ENCODE data around the gene NTHL1. TPM values are rescaled to one million over a fixed set of nuclear protein-coding genes. Genes with fewer than 3 reads are reported as not detected.

Gene NTHL1
- total and polyA plus RNA-seq, 3 donors from 2014 or later: 18.0 to 35.6 (median 24.6) TPM

DNA sequence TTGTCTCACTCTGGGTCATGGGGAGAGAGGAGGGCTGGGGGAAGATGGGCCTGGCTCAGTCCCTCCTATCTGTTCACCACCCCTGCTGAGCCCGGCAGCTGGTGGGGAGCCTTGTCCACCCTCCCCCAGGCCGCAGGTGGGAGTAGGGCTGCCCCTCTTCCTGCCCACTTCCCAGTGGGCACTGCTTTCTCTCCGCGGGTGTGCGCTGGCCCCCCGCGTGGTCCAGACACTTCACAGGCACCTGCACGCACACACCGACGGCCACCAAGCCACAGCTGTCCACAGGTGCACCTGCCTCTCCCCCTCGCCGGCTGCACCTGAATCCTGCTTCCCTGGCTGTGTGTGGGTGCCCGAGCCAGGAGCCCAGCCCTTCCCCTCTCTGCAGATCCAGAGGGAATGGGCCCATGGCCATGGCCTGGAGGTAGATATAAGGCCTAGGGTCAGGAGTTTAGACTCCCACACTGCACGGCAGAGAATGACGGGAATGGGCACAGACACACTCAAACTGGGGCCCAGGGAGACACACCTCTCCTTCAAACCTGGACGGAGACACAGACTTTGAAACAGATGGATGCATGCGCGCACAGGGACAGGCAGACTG, 18.9 kb downstream of the NTHL1 start:
- TF ChIP-seq, protein P1, sequence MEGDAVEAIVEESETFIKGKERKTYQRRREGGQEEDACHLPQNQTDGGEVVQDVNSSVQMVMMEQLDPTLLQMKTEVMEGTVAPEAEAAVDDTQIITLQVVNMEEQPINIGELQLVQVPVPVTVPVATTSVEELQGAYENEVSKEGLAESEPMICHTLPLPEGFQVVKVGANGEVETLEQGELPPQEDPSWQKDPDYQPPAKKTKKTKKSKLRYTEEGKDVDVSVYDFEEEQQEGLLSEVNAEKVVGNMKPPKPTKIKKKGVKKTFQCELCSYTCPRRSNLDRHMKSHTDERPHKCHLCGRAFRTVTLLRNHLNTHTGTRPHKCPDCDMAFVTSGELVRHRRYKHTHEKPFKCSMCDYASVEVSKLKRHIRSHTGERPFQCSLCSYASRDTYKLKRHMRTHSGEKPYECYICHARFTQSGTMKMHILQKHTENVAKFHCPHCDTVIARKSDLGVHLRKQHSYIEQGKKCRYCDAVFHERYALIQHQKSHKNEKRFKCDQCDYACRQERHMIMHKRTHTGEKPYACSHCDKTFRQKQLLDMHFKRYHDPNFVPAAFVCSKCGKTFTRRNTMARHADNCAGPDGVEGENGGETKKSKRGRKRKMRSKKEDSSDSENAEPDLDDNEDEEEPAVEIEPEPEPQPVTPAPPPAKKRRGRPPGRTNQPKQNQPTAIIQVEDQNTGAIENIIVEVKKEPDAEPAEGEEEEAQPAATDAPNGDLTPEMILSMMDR (IDR thresholded peaks at IDR 0.05): no peak
- TF ChIP-seq POLR2A (IDR thresholded peaks at IDR 0.05): no peak
- Histone ChIP-seq H3K36me3 (ENCODE audit: low read depth, missing control alignments) (no peaks in the 10 kb centered on the region), H3K27me3 (no peaks in the 10 kb centered on the region), H3K4me3 (no peak overlapping the region), H3K9me3 (no peaks in the 10 kb centered on the region), H3K4me1 (peaks cover 27% of the 10 kb centered on the region), H3K27ac (peak overlapping the region in 1 of 2 donors; percentile 64)
- DNase-seq: no peak
- WGBS, 2 donors: 77 to 89% methylated on average over 18 of the region's 18 CpGs
- intact Hi-C loops (cut with DNase I; ENCODE audit: low total_unique reads): loop anchor here (5.0 to 10.0 kb wide), 2 partner anchors 56 to 114 kb away; no protein-coding TSS in a partner anchor

DNA sequence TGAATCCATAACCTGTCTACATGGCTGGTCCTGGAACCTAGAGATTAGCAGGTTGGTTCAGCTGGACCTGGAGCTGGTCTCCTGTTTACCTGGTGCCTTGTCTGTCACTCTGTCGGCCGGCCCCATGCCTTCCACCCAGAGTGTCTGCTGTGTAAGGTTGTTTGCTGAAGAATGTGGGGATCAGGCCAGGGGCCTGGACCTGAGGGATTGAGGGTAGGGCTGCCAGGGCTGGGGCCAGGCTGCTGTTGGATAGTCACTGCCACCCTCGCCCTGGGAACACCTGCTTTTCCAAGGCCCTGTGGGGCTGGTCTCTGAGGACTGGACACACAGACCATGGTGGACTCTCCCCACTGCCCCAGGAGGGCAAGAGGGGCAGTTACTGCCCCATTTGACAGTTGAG, 19.5 kb downstream of the NTHL1 start:
- no peaks in the 10 kb centered on the region for H3K27me3 ChIP-seq
- no peaks in the 10 kb centered on the region for H3K36me3 ChIP-seq (ENCODE audit: low read depth, missing control alignments)
- DNase-seq: no peak
- intact Hi-C loops (cut with DNase I; ENCODE audit: low total_unique reads): loop anchor here (5.0 to 10.0 kb wide), 2 partner anchors 57 to 114 kb away; no protein-coding TSS in a partner anchor
- no peak for TF ChIP-seq POLR2A (IDR thresholded peaks at IDR 0.05)
- TF ChIP-seq, protein P1 (IDR thresholded peaks at IDR 0.05): no peak
- 73 to 92% methylated on average over 2 to 3 of the region's 3 CpGs for WGBS, 2 donors
- H3K4me3 ChIP-seq: no peak overlapping the region
- peaks cover 25% of the 10 kb centered on the region for H3K4me1 ChIP-seq
- H3K27ac ChIP-seq: peak overlapping the region in 1 of 2 donors; percentile 64
- H3K9me3 ChIP-seq: no peaks in the 10 kb centered on the region

DNA sequence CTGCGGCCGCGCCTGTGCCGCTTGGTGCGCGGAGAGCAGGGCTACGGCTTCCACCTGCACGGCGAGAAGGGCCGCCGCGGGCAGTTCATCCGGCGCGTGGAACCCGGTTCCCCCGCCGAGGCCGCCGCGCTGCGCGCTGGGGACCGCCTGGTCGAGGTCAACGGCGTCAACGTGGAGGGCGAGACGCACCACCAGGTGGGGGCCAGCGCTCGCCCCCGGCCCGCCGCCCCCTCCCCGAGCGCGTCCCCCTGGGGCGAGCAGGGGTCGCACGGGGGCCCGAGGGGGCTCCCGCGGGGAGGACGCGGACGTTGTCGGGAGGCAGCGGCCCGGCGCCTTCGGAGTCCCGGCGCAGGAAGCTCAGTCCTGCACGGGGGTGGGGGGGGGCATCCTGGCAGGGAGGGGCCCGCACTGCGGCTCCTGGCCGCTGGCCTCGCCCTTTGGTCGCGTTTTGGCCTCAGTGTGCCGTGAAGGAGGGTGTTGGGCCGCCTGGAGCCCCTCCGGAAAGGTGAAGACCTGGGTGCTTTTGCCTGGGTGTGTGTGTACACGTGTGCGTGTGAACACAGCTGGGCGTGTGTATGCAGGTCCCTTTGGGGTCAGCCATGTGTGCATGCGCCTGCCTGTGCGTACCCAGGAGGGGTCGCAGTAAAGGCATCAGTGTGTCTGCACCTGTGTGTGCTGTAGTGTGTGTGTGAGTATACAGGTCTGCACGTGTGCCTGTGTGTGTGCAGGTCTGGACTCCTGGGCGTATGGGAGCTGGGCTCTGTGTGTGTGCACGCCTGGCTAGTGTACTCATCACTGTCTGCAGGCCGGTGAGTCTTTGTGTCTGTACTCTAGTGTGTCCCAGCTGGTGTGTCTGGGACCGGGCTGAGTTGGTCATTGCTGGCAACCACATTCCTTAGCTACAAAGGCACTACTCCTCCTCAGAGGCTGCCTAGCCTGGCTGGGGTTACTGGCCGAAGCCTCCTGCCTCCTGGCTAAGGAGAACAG, 20.3 kb downstream of the NTHL1 start:
- Histone ChIP-seq H3K27me3 (no peaks in the 10 kb centered on the region), H3K4me1 (peaks cover 22% of the 10 kb centered on the region), H3K9me3 (no peaks in the 10 kb centered on the region), H3K36me3 (ENCODE audit: low read depth, missing control alignments) (no peaks in the 10 kb centered on the region), H3K27ac (peak overlapping the region in 1 of 2 donors; percentile 64), H3K4me3 (peak overlapping the region; percentile 62)
- WGBS, 2 donors: 11 to 50% methylated on average over 1 to 40 of the region's 76 CpGs
- intact Hi-C loops (cut with DNase I; ENCODE audit: low total_unique reads): loop anchor here (5.0 to 10.0 kb wide), 2 partner anchors 57 to 115 kb away; no protein-coding TSS in a partner anchor
- TF ChIP-seq, protein P1 (IDR thresholded peaks at IDR 0.05): no peak
- no peak for TF ChIP-seq POLR2A (IDR thresholded peaks at IDR 0.05)
- DNase-seq: peak; percentile 28

DNA sequence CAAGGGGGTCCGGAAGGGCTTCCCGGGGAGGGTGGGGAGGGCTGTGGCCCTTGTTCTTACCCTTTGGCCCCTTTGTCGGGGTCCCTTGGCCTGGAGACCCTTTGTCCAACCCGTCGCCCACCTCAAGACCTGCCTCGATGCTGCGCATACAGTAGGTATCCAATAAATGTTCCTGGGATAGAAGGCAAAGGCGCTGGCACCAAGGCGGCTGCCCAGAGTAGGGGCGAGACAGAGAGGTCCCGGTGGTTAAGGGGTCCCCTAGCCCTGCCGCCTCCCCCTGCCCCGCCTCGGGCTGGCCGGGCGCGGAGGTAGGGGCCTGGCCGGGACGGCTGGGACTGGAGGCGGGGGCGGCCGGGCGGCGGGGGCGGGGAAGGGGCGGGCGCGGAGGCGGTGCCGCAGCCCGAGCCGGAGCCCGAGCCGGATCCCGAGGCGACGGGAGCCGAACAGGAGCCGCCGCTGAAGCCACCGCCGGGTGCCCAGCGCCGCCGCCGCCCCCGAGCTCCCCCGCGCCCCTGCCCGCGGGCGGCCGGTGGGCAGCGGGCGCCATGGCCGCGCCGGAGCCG, 21.1 kb downstream of the NTHL1 start, which contains the start of gene NHERF2:
TSS of gene NHERF2 (plus strand) at position 442 of the 563 bp plus-strand sequence. CDS start at position 546, 104 bp downstream.
- Histone ChIP-seq H3K9me3 (no peaks in the 10 kb centered on the region), H3K36me3 (ENCODE audit: low read depth, missing control alignments) (no peaks in the 10 kb centered on the region), H3K4me3 (peak within 1 kb of the TSS; percentile 62), H3K4me1 (peaks cover 20% of the 10 kb centered on the region), H3K27ac (peak within 1 kb of the TSS; percentile 57 to 64), H3K27me3 (no peaks in the 10 kb centered on the region)
- TF ChIP-seq, protein P1 (IDR thresholded peaks at IDR 0.05): no peak
- no peak for TF ChIP-seq POLR2A (IDR thresholded peaks at IDR 0.05)
- 17 to 60% methylated on average over 1 to 29 of the region's 59 CpGs for WGBS, 2 donors
- peak; percentile 50 for DNase-seq
- intact Hi-C loops (cut with DNase I; ENCODE audit: low total_unique reads): loop anchor here (5.0 to 10.0 kb wide), 2 partner anchors 58 to 116 kb away; no protein-coding TSS in a partner anchor

Measured in testis (tissue), 3 donors.